ENCODE data around the gene ATP2B2. TPM values are rescaled to one million over a fixed set of nuclear protein-coding genes. Genes with fewer than 3 reads are reported as not detected.

The ATP2B2 gene
- polyA plus RNA-seq, 3 donors: not detected

GRCh38 chr3:10351013-10351735, 154.2 kb downstream of the ATP2B2 start:
- H3K4me1 Mint-ChIP-seq: peaks cover 4% of the 10 kb centered on the region
- Histone ChIP-seq H3K4me1 (ENCODE audit: control insufficient read depth in 1 of 2, insufficient read depth in 2 of 2, low read length in 2 of 2) (no peaks in the 10 kb centered on the region), H3K4me2 (replicated peaks; ENCODE audit: extremely low read depth, low read length, poor library complexity, severe bottlenecking) (no peak overlapping the region), H3K4me3 (replicated peaks in 1 of 3; ENCODE audit: low read depth in 2 of 3, low read length in 3 of 3) (no peak overlapping the region), H4K20me1 (ENCODE audit: insufficient read depth, low read length) (no peaks in the 10 kb centered on the region), H2AFZ (ENCODE audit: insufficient read depth, low read depth, low read length, poor library complexity, severe bottlenecking) (no peak overlapping the region), H3K9ac (ENCODE audit: insufficient read depth, low read length, poor library complexity, severe bottlenecking) (no peak overlapping the region), H3K9me3 (replicated peaks in 1 of 2; ENCODE audit: control insufficient read depth in 1 of 2, insufficient read depth in 1 of 2, low read length in 2 of 2) (no peaks in the 10 kb centered on the region), H3K79me2 (ENCODE audit: insufficient read depth, low read length) (no peaks in the 10 kb centered on the region), H3K27ac (ENCODE audit: low read depth in 1 of 2, low read length in 2 of 2) (no peak overlapping the region), H3K27me3 (ENCODE audit: control insufficient read depth in 2 of 2, insufficient read depth in 2 of 2, low read length in 2 of 2) (no peaks in the 10 kb centered on the region), H3K36me3 (replicated peaks in 1 of 2; ENCODE audit: control insufficient read depth in 1 of 2, insufficient read depth in 2 of 2, low read length in 2 of 2) (no peaks in the 10 kb centered on the region)
- intact Hi-C loops (cut with micrococcal nuclease): no loop called here
- no peak overlapping the region for H3K27ac Mint-ChIP-seq
- H3K9me3 Mint-ChIP-seq: peaks cover 0 to 2% (median 0%) of the 10 kb centered on the region in 7 donors
- TF ChIP-seq CTCF (IDR thresholded peaks at IDR 0.05): no peak
- no peak for DNase-seq
- H3K4me3 Mint-ChIP-seq: no peak overlapping the region
- WGBS (ENCODE audit: insufficient coverage): 86% methylated on average over 5 of the region's 13 CpGs
- peaks cover 1 to 4% (median 4%) of the 10 kb centered on the region in 3 donors for H3K27me3 Mint-ChIP-seq (ENCODE audit: low read depth in 3 of 3)
- no peaks in the 10 kb centered on the region for H3K36me3 Mint-ChIP-seq

GRCh38 chr3:10350324-10350985, 154.9 kb downstream of the ATP2B2 start:
- no peak overlapping the region for H3K27ac ChIP-seq (ENCODE audit: low read depth in 1 of 2, low read length in 2 of 2)
- no peaks in the 10 kb centered on the region for H3K36me3 ChIP-seq (replicated peaks in 1 of 2; ENCODE audit: control insufficient read depth in 1 of 2, insufficient read depth in 2 of 2, low read length in 2 of 2)
- H3K79me2 ChIP-seq (ENCODE audit: insufficient read depth, low read length): no peaks in the 10 kb centered on the region
- 93% methylated on average over 17 of the region's 22 CpGs for WGBS (ENCODE audit: insufficient coverage)
- peaks cover 4% of the 10 kb centered on the region for H3K4me1 Mint-ChIP-seq
- no peaks in the 10 kb centered on the region for H3K27me3 ChIP-seq (ENCODE audit: control insufficient read depth in 2 of 2, insufficient read depth in 2 of 2, low read length in 2 of 2)
- H3K4me3 Mint-ChIP-seq: no peak overlapping the region
- DNase-seq: no peak
- no peak for TF ChIP-seq CTCF (IDR thresholded peaks at IDR 0.05)
- no peaks in the 10 kb centered on the region for H3K9me3 ChIP-seq (replicated peaks in 1 of 2; ENCODE audit: control insufficient read depth in 1 of 2, insufficient read depth in 1 of 2, low read length in 2 of 2)
- peaks cover 0 to 2% (median 0%) of the 10 kb centered on the region in 7 donors for H3K9me3 Mint-ChIP-seq
- H3K4me1 ChIP-seq (ENCODE audit: control insufficient read depth in 1 of 2, insufficient read depth in 2 of 2, low read length in 2 of 2): no peaks in the 10 kb centered on the region
- no peaks in the 10 kb centered on the region for H3K36me3 Mint-ChIP-seq
- H3K4me2 ChIP-seq (replicated peaks; ENCODE audit: extremely low read depth, low read length, poor library complexity, severe bottlenecking): no peak overlapping the region
- intact Hi-C loops (cut with micrococcal nuclease): no loop called here
- no peak overlapping the region for H2AFZ ChIP-seq (ENCODE audit: insufficient read depth, low read depth, low read length, poor library complexity, severe bottlenecking)
- no peak overlapping the region for H3K27ac Mint-ChIP-seq
- no peak overlapping the region for H3K9ac ChIP-seq (ENCODE audit: insufficient read depth, low read length, poor library complexity, severe bottlenecking)
- no peaks in the 10 kb centered on the region for H4K20me1 ChIP-seq (ENCODE audit: insufficient read depth, low read length)
- H3K27me3 Mint-ChIP-seq (ENCODE audit: low read depth in 3 of 3): peaks cover 1 to 4% (median 4%) of the 10 kb centered on the region in 3 donors
- no peak overlapping the region for H3K4me3 ChIP-seq (replicated peaks in 1 of 3; ENCODE audit: low read depth in 2 of 3, low read length in 3 of 3)
